Activated naive CD4-positive, alpha-beta T cell treated with anti-CD3 and anti-CD28 coated beads for 36 hours (primary cell): Measurements from ENCODE around the gene ATXN2. TPM values are rescaled to one million over a fixed set of nuclear protein-coding genes. Genes with fewer than 3 reads are reported as not detected.
"Not testable (repeated sequence)": the region's sequence is repeated elsewhere in the genome, so short reads cannot be mapped to it uniquely, and the experiment has no call there.

ENCODE experiments used
- CTCF ChIA-PET: fragments of 350-600 bp; sonication (Branson Sonifier 250); formaldehyde crosslinking; loops from one replicate; lab custom pipeline; 2021; ENCODE audit warnings: antibody characterized with exemption; lab: Charles Lee
- DNase-seq: peaks from one replicate; pipeline ENCODE4 v3.0.0-alpha.2; 2020
- H3K27ac Mint-ChIP-seq: one replicate; pipeline ENCODE4 v1.8.0; 2021; ENCODE audit warnings: mild to moderate bottlenecking, mixed read lengths
- H3K27me3 Mint-ChIP-seq: one replicate; pipeline ENCODE4 v1.8.0; 2021; ENCODE audit warnings: low read depth, mixed read lengths
- H3K36me3 Mint-ChIP-seq: one replicate; pipeline ENCODE4 v1.8.0; 2021; ENCODE audit warnings: low read depth, mixed read lengths
- H3K4me1 Mint-ChIP-seq: one replicate; pipeline ENCODE4 v1.8.0; 2021; ENCODE audit warnings: low read depth, mixed read lengths
- H3K4me3 Mint-ChIP-seq: one replicate; pipeline ENCODE4 v1.8.0; 2021; ENCODE audit warnings: mild to moderate bottlenecking, moderate library complexity, mixed read lengths
- H3K9me3 Mint-ChIP-seq: one replicate; pipeline ENCODE4 v1.8.0; 2021; ENCODE audit warnings: mixed read lengths
- intact Hi-C: fragments of 100-400 bp; cut with micrococcal nuclease; formaldehyde crosslinking; loops from one replicate; pipeline ENCODE4 v1.15.1; 2023
- total RNA-seq, 2 experiments: library from RNA; stranded (reverse); gene quantifications; one replicate each; pipeline ENCODE4 v1.2.3, GENCODE V29; 2021

The ATXN2 gene
- total RNA-seq, 2 experiments from 2014 or later: 30.6 to 31.5 TPM

GRCh38 chr12:111582133-111582747 is 16.9 kb downstream of the ATXN2 start:
- Mint-ChIP-seq H3K9me3 (no peaks in the 10 kb centered on the region), H3K27ac (no peak overlapping the region), H3K27me3 (no peaks in the 10 kb centered on the region), H3K4me1 (peaks cover 16% of the 10 kb centered on the region), H3K36me3 (peaks cover 2% of the 10 kb centered on the region), H3K4me3 (no peak overlapping the region)
- intact Hi-C loops: no loop called here
- CTCF ChIA-PET: interaction anchor here (0.6 kb wide), 1 partner anchor 12 kb away, joined by 3 read pairs; no protein-coding TSS in a partner anchor
- no peak for DNase-seq

- intact Hi-C loops: no loop called here
- DNase-seq: no peak
- H3K9me3 Mint-ChIP-seq: no peaks in the 10 kb centered on the region
- peaks cover 2% of the 10 kb centered on the region for H3K36me3 Mint-ChIP-seq
- H3K4me3 Mint-ChIP-seq: no peak overlapping the region
- H3K27ac Mint-ChIP-seq: no peak overlapping the region
- CTCF ChIA-PET: no interaction called here
- peaks cover 15% of the 10 kb centered on the region for H3K4me1 Mint-ChIP-seq
- H3K27me3 Mint-ChIP-seq: no peaks in the 10 kb centered on the region
Measured at GRCh38 chr12:111581434-111582132, 17.5 kb downstream of the ATXN2 start.

GRCh38 chr12:111580737-111581136 is 18.4 kb downstream of the ATXN2 start:
- CTCF ChIA-PET: no interaction called here
- peaks cover 2% of the 10 kb centered on the region for H3K36me3 Mint-ChIP-seq
- no peak for DNase-seq
- peaks cover 14% of the 10 kb centered on the region for H3K4me1 Mint-ChIP-seq
- H3K4me3 Mint-ChIP-seq: no peak overlapping the region
- no peak overlapping the region for H3K27ac Mint-ChIP-seq
- intact Hi-C loops: no loop called here
- no peaks in the 10 kb centered on the region for H3K9me3 Mint-ChIP-seq
- no peaks in the 10 kb centered on the region for H3K27me3 Mint-ChIP-seq

- peaks cover 13% of the 10 kb centered on the region for H3K4me1 Mint-ChIP-seq
- intact Hi-C loops: no loop called here
- no peaks in the 10 kb centered on the region for H3K27me3 Mint-ChIP-seq
- no peak overlapping the region for H3K27ac Mint-ChIP-seq
- no peak for DNase-seq
- H3K9me3 Mint-ChIP-seq: no peaks in the 10 kb centered on the region
- no peak overlapping the region for H3K4me3 Mint-ChIP-seq
- H3K36me3 Mint-ChIP-seq: peaks cover 2% of the 10 kb centered on the region
- CTCF ChIA-PET: no interaction called here
Measured at GRCh38 chr12:111580119-111580425, 19.0 kb downstream of the ATXN2 start.

DNA sequence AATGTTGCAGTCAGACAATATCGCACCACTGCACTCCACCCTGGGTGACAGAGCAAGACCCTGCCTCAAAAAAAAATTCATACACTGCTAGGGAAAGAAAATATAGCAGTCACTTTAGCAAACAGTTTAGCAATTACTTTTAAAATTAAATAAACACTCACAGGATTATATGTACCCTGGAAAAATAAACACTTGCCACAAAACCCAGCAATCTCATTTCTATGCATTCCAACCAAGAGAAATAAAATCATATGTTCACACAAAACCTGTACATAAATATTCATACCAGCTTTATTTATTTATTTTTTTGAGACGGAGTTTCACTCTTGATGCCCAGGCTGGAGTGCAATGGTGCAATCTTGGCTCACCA is 20.2 kb downstream of the ATXN2 start:
- Mint-ChIP-seq H3K27me3 (no peaks in the 10 kb centered on the region), H3K27ac (no peak overlapping the region), H3K9me3 (no peaks in the 10 kb centered on the region), H3K4me1 (peaks cover 13% of the 10 kb centered on the region), H3K4me3 (no peak overlapping the region), H3K36me3 (peaks cover 2% of the 10 kb centered on the region)
- intact Hi-C loops: no loop called here
- CTCF ChIA-PET: no interaction called here
- DNase-seq: no peak

- H3K27ac Mint-ChIP-seq: no peak overlapping the region
- H3K4me1 Mint-ChIP-seq: peaks cover 13% of the 10 kb centered on the region
- peaks cover 2% of the 10 kb centered on the region for H3K36me3 Mint-ChIP-seq
- no peak for DNase-seq
- intact Hi-C loops: no loop called here
- H3K27me3 Mint-ChIP-seq: no peaks in the 10 kb centered on the region
- H3K9me3 Mint-ChIP-seq: no peaks in the 10 kb centered on the region
- no peak overlapping the region for H3K4me3 Mint-ChIP-seq
- CTCF ChIA-PET: no interaction called here
Measured at GRCh38 chr12:111578276-111578970, 20.7 kb downstream of the ATXN2 start.

DNA sequence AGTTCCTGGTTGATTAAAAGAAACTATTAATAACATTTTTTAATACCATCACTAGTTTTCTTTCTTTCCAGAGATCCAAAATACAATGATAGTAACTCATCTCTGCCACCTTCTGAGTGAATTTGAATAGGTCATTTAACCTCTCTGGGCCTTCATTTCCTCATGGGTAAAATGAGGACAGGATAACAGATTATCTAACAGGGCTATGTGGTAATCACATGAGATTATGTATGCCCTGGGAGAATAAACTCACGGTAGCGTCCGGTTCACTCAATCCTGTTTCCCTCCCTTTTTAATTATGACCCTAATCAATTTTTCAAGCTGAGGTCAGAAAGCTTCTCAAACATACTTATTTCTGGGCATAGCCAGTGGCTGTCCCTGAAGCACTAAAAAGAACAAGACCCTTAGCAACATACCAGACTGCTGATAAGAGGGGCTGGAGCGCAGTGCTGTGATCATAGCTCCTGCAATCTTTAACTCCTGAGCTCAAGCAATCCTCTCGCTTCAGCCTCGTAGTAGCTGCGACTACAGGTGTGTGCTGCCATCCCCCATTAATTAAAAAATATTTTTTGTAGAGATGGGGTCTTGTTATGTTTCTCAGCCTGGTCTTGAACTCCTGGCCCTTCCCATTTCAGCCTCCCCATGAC is 24.2 kb downstream of the ATXN2 start:
- intact Hi-C loops: no loop called here
- peaks cover 3% of the 10 kb centered on the region for H3K36me3 Mint-ChIP-seq
- peaks cover 8% of the 10 kb centered on the region for H3K4me1 Mint-ChIP-seq
- DNase-seq: no peak
- H3K27ac Mint-ChIP-seq: no peak overlapping the region
- CTCF ChIA-PET: interaction anchor here (1.3 kb wide), 1 partner anchor 45 kb away, joined by 4 read pairs; no protein-coding TSS in a partner anchor
- H3K9me3 Mint-ChIP-seq: no peaks in the 10 kb centered on the region
- no peak overlapping the region for H3K4me3 Mint-ChIP-seq
- no peaks in the 10 kb centered on the region for H3K27me3 Mint-ChIP-seq

- Mint-ChIP-seq H3K4me1 (peaks cover 18% of the 10 kb centered on the region), H3K27me3 (no peaks in the 10 kb centered on the region), H3K27ac (no peak overlapping the region), H3K4me3 (no peak overlapping the region), H3K36me3 (peaks cover 6% of the 10 kb centered on the region), H3K9me3 (no peaks in the 10 kb centered on the region)
- CTCF ChIA-PET: interaction anchor here (0.7 kb wide), 3 partner anchors 35 to 641 kb away, joined by 3 to 8 read pairs (median 3); no protein-coding TSS in a partner anchor
- no peak for DNase-seq
- intact Hi-C loops: no loop called here
Measured at GRCh38 chr12:111573476-111573875, 25.6 kb downstream of the ATXN2 start.

DNA sequence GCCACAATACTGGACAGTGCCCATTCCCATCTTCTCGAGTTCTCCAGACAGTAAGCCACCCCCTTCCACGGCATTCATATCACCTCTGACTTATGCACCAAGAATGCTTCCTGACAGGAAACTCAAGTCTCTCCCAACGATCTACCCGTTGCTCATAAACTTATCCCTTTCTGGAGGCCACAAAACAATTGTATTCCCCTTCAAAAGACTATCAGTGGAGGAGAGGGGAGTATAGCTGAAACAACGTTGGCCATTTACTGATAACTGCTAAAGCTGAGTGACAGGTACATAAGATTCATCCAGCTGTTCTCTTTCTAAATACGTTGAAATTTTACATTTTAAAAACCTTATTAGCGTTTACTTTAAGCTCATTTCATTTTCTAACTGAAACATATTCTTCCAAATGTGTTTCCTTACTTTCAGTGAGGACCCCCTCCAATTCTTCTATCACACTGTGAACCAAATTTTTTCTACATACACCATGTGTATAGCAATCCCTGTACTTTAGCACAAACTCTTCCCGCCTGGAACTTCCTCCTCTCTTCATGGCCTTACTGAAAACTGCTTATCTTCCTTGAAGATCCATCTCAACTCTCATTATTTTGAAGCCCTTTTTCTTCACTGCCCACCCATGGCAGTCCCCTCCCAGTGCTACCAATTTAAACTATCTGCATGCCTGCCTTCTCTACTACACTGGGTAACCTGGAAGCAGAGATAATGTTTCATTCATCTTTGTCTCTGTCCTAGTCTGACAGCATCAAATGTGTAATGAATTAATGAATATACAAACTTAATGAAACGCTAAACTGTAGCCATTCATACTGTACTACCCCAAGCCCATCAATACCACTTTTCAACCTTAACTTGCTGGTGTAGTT is 28.8 kb downstream of the ATXN2 start:
- no peak overlapping the region for H3K27ac Mint-ChIP-seq
- H3K9me3 Mint-ChIP-seq: no peaks in the 10 kb centered on the region
- H3K36me3 Mint-ChIP-seq: peaks cover 6% of the 10 kb centered on the region
- no peak overlapping the region for H3K4me3 Mint-ChIP-seq
- H3K4me1 Mint-ChIP-seq: peaks cover 15% of the 10 kb centered on the region
- CTCF ChIA-PET: no interaction called here
- no peak for DNase-seq
- intact Hi-C loops: no loop called here
- no peaks in the 10 kb centered on the region for H3K27me3 Mint-ChIP-seq

GRCh38 chr12:111569363-111570083 is 29.6 kb downstream of the ATXN2 start:
- H3K4me3 Mint-ChIP-seq: no peak overlapping the region
- CTCF ChIA-PET: interaction anchor here (0.6 kb wide), 1 partner anchor 148 kb away, joined by 5 read pairs; no protein-coding TSS in a partner anchor
- intact Hi-C loops: no loop called here
- no peaks in the 10 kb centered on the region for H3K27me3 Mint-ChIP-seq
- H3K4me1 Mint-ChIP-seq: peaks cover 15% of the 10 kb centered on the region
- no peaks in the 10 kb centered on the region for H3K9me3 Mint-ChIP-seq
- DNase-seq: no peak
- no peak overlapping the region for H3K27ac Mint-ChIP-seq
- peaks cover 6% of the 10 kb centered on the region for H3K36me3 Mint-ChIP-seq

- H3K27me3 Mint-ChIP-seq, DNase-seq, H3K36me3 Mint-ChIP-seq, H3K9me3 Mint-ChIP-seq, intact Hi-C loops, H3K27ac Mint-ChIP-seq, CTCF ChIA-PET, H3K4me3 Mint-ChIP-seq: not testable (repeated sequence)
- H3K4me1 Mint-ChIP-seq: peaks cover 26% of the 10 kb centered on the region
Measured at GRCh38 chr12:111560844-111561243, 38.3 kb downstream of the ATXN2 start.
